ENCODE measurements around the gene PAF1. TPM values are rescaled to one million over a fixed set of nuclear protein-coding genes. Genes with fewer than 3 reads are reported as not detected.

PAF1 gene
- total RNA-seq, 1 experiment from 2014 or later, result 901 TPM

GRCh38 chr19:39360599-39360998 lies 30.3 kb downstream of the PAF1 start:
- CTCF ChIA-PET, result interaction anchor here (0.6 to 2.9 kb wide), 4 partner anchors 9 to 37 kb away, joined by 3 to 7 read pairs (median 3); partner anchors contain the start of gene SAMD4B
- intact Hi-C loops (cut with micrococcal nuclease; ENCODE audit: unreplicated experiment), result no loop called here
- H3K4me1 ChIP-seq (ENCODE audit: control insufficient read depth, insufficient read depth, low read length), result peaks cover 5% of the 10 kb centered on the region; the same call in 1 of the 2 replicates
- POLR2A ChIA-PET, result interaction anchor here (0.5 to 3.4 kb wide), 7 partner anchors 9 to 910 kb away, joined by 3 to 20 read pairs (median 5); partner anchors contain the start of genes MED29 and PAF1
- no peak for DNase-seq (ENCODE audit: low read depth, low spot score)
- BruUV-seq (replicated peaks), result TSS peak; percentile 3
- no peaks in the 10 kb centered on the region for H3K9me3 ChIP-seq (ENCODE audit: control insufficient read depth, insufficient read depth, low read depth, low read length)
- H3K4me3 ChIP-seq (ENCODE audit: low read depth in 2 of 2, low read length in 2 of 2), result no peak overlapping the region
- no peaks in the 10 kb centered on the region for H3K27me3 ChIP-seq (ENCODE audit: control insufficient read depth, insufficient read depth, low read length)
- H3K27ac ChIP-seq (ENCODE audit: low read length), result peak overlapping the region; percentile 0; the same call in 1 of the 2 replicates
- in situ Hi-C loops (cut with HindIII; ENCODE audit: low pct_unique_long_range_greater_than_20kb, low sequenced_read_pairs), result no loop called here
- TF ChIP-seq POLR2AphosphoS5 (IDR thresholded peaks at IDR 0.05; ENCODE audit: low read depth, low read length) (no peak), CTCF (IDR thresholded peaks at IDR 0.05) (no peak), SIN3A (IDR thresholded peaks at IDR 0.05; ENCODE audit: borderline replicate concordance, insufficient read depth, low read depth, low read length) (no peak), TCF7L2 (IDR thresholded peaks at IDR 0.05; ENCODE audit: low read depth, low read length) (no peak), REST (IDR thresholded peaks at IDR 0.05; ENCODE audit: insufficient read depth in 1 of 2, low read depth in 2 of 2, low read length in 1 of 2) (no peak)
- peaks cover 78% of the 10 kb centered on the region for H3K36me3 ChIP-seq (ENCODE audit: control insufficient read depth, insufficient read depth, low read length)
- no peak for ATAC-seq

- Histone ChIP-seq H3K4me3 (ENCODE audit: low read depth in 2 of 2, low read length in 2 of 2) (no peak overlapping the region), H3K4me1 (ENCODE audit: control insufficient read depth, insufficient read depth, low read length) (peaks cover 5% of the 10 kb centered on the region; the same call in 1 of the 2 replicates), H3K36me3 (ENCODE audit: control insufficient read depth, insufficient read depth, low read length) (peaks cover 86% of the 10 kb centered on the region), H3K27ac (ENCODE audit: low read length) (no peak overlapping the region), H3K27me3 (ENCODE audit: control insufficient read depth, insufficient read depth, low read length) (no peaks in the 10 kb centered on the region), H3K9me3 (ENCODE audit: control insufficient read depth, insufficient read depth, low read depth, low read length) (no peaks in the 10 kb centered on the region)
- no TSS peak for BruUV-seq (replicated peaks)
- intact Hi-C loops (cut with micrococcal nuclease; ENCODE audit: unreplicated experiment) (no loop called here), in situ Hi-C loops (cut with HindIII; ENCODE audit: low pct_unique_long_range_greater_than_20kb, low sequenced_read_pairs) (no loop called here)
- no peak for ATAC-seq
- POLR2A ChIA-PET, result interaction anchor here (0.6 to 1.9 kb wide), 5 partner anchors 8 to 37 kb away, joined by 3 to 9 read pairs (median 5); no protein-coding TSS in a partner anchor
- CTCF ChIA-PET, result interaction anchor here (0.8 to 2.9 kb wide), 4 partner anchors 9 to 434 kb away, joined by 4 to 8 read pairs (median 6); partner anchors contain the start of gene SAMD4B
- DNase-seq (ENCODE audit: low read depth, low spot score), result no peak
- TF ChIP-seq CTCF (IDR thresholded peaks at IDR 0.05), result no peak
- no peak for TF ChIP-seq TCF7L2 (IDR thresholded peaks at IDR 0.05; ENCODE audit: low read depth, low read length)
- TF ChIP-seq SIN3A (IDR thresholded peaks at IDR 0.05; ENCODE audit: borderline replicate concordance, insufficient read depth, low read depth, low read length), result no peak
- TF ChIP-seq REST (IDR thresholded peaks at IDR 0.05; ENCODE audit: insufficient read depth in 1 of 2, low read depth in 2 of 2, low read length in 1 of 2), result no peak
- TF ChIP-seq POLR2AphosphoS5 (IDR thresholded peaks at IDR 0.05; ENCODE audit: low read depth, low read length), result no peak
These were observed 31.9 kb downstream of the PAF1 start for GRCh38 chr19:39359026-39359425.
